WTC11 (cell line): ENCODE measurements around the gene SLC38A10. TPM values are rescaled to one million over a fixed set of nuclear protein-coding genes. Genes with fewer than 3 reads are reported as not detected.
A peak's percentile ranks its signal among the peaks of the same experiment; 100 is the strongest.
"Not testable (repeated sequence)": the region's sequence is repeated elsewhere in the genome, so short reads cannot be mapped to it uniquely, and the experiment has no call there.

Experiments used
- ATAC-seq: fragments of 200-7000 bp; cut with Tn5 transposase; 2 replicates; pipeline ENCODE4 v1.10.0; 2021; ENCODE audit warnings: mild to moderate bottlenecking, moderate library complexity
- CTCF ChIA-PET: fragments of 300-600 bp; sonication (Branson Sonifier 250); formaldehyde crosslinking; loops from one replicate; lab custom pipeline; 2021; ENCODE audit warnings: antibody characterized with exemption; lab: Charles Lee
- POLR2A ChIA-PET: fragments of 350-600 bp; sonication (Branson Sonifier 250); formaldehyde crosslinking; loops from one replicate; lab custom pipeline; 2021; ENCODE audit warnings: antibody characterized with exemption; lab: Charles Lee
- DNase-seq: peaks from one replicate; pipeline ENCODE4 v3.0.0; 2021; ENCODE audit warnings: low spot score
- H3K27ac Mint-ChIP-seq: 2 replicates; pipeline ENCODE4 v1.8.0; 2021; ENCODE audit warnings: mixed read lengths
- H3K27me3 Mint-ChIP-seq: 2 replicates; pipeline ENCODE4 v1.8.0; 2021; ENCODE audit warnings: low read depth, mild to moderate bottlenecking, moderate library complexity, mixed read lengths
- H3K36me3 Mint-ChIP-seq: 2 replicates; pipeline ENCODE4 v1.8.0; 2021; ENCODE audit warnings: mixed read lengths
- H3K4me1 Mint-ChIP-seq: 2 replicates; pipeline ENCODE4 v1.8.0; 2022; ENCODE audit warnings: mixed read lengths
- H3K4me3 Mint-ChIP-seq: 2 replicates; pipeline ENCODE4 v1.8.0; 2021; ENCODE audit warnings: mild to moderate bottlenecking, moderate library complexity, mixed read lengths
- H3K9me3 Mint-ChIP-seq: 2 replicates; pipeline ENCODE4 v1.8.0; 2021; ENCODE audit warnings: mixed read lengths
- ATF1 ChIP-seq: sonication (generic); formaldehyde crosslinking; IDR thresholded peaks from 2 replicates; pipeline ENCODE4 v1.8.1; 2023; ENCODE audit warnings: mild to moderate bottlenecking, moderate library complexity, missing genetic modification reagents
- CTCF ChIP-seq: fragments of 200-600 bp; IDR thresholded peaks from 2 replicates; pipeline ENCODE4 v1.8.0; 2022; ENCODE audit warnings: antibody characterized with exemption
- ELF4 ChIP-seq: sonication (generic); formaldehyde crosslinking; IDR thresholded peaks from 2 replicates; pipeline ENCODE4 v1.8.1; 2022; ENCODE audit warnings: low read depth, mild to moderate bottlenecking, moderate library complexity, missing genetic modification reagents
- ETV6 ChIP-seq: sonication (generic); formaldehyde crosslinking; IDR thresholded peaks from 2 replicates; pipeline ENCODE4 v1.8.1; 2022; ENCODE audit warnings: mild to moderate bottlenecking, missing genetic modification reagents
- FOXP1 ChIP-seq: sonication (generic); formaldehyde crosslinking; IDR thresholded peaks from 2 replicates; pipeline ENCODE4 v1.8.0; 2022; ENCODE audit warnings: missing genetic modification reagents, mild to moderate bottlenecking, moderate library complexity, borderline replicate concordance
- GABPB1 ChIP-seq: sonication (generic); formaldehyde crosslinking; IDR thresholded peaks from 2 replicates; pipeline ENCODE4 v1.8.1; 2023; ENCODE audit warnings: mild to moderate bottlenecking, missing genetic modification reagents
- PREB ChIP-seq: sonication (generic); formaldehyde crosslinking; IDR thresholded peaks from 2 replicates; pipeline ENCODE4 v1.8.1; 2022; ENCODE audit warnings: mild to moderate bottlenecking, missing genetic modification reagents, moderate library complexity, borderline replicate concordance
- PRRX2 ChIP-seq: fragments of 250-450 bp; sonication (Bioruptor Pico); IDR thresholded peaks from 2 replicates; pipeline ENCODE4 v1.8.0; 2021; ENCODE audit warnings: mild to moderate bottlenecking
- RELA ChIP-seq: sonication (generic); formaldehyde crosslinking; IDR thresholded peaks from 2 replicates; pipeline ENCODE4 v1.8.1; 2022; ENCODE audit warnings: missing genetic modification reagents, mild to moderate bottlenecking, borderline replicate concordance
- SMAD3 ChIP-seq: sonication (generic); formaldehyde crosslinking; IDR thresholded peaks from 2 replicates; pipeline ENCODE4 v1.8.0; 2022; ENCODE audit warnings: missing genetic modification reagents, mild to moderate bottlenecking, borderline replicate concordance
- SOX15 ChIP-seq: fragments of 250-450 bp; sonication (Bioruptor Pico); IDR thresholded peaks from 2 replicates; pipeline ENCODE4 v1.9.0; 2021; ENCODE audit warnings: mild to moderate bottlenecking
- TEAD4 ChIP-seq: sonication (generic); formaldehyde crosslinking; IDR thresholded peaks from 2 replicates; pipeline ENCODE4 v1.8.0; 2022; ENCODE audit warnings: mild to moderate bottlenecking, missing genetic modification reagents
- ZBTB43 ChIP-seq: sonication (generic); formaldehyde crosslinking; IDR thresholded peaks from 2 replicates; pipeline ENCODE4 v1.8.1; 2023; ENCODE audit warnings: mild to moderate bottlenecking, missing genetic modification reagents
- ZNF317 ChIP-seq: sonication (generic); formaldehyde crosslinking; IDR thresholded peaks from 2 replicates; pipeline ENCODE4 v1.8.1; 2023; ENCODE audit warnings: low read depth, mild to moderate bottlenecking, moderate library complexity, missing genetic modification reagents, borderline replicate concordance
- ZNF396 ChIP-seq: fragments of 250-450 bp; sonication (Bioruptor Pico); IDR thresholded peaks from 2 replicates; pipeline ENCODE4 v1.8.0; 2021; ENCODE audit warnings: mild to moderate bottlenecking, moderate library complexity, borderline replicate concordance
- ZNF671 ChIP-seq: fragments of 250-450 bp; sonication (Bioruptor Pico); IDR thresholded peaks from 2 replicates; pipeline ENCODE4 v1.8.0; 2021; ENCODE audit warnings: mild to moderate bottlenecking
- total RNA-seq: library from RNA; stranded (reverse); gene quantifications from 3 replicates; pipeline ENCODE4 v1.2.3, GENCODE V29; 2021

The SLC38A10 gene
- total RNA-seq, 1 experiment from 2014 or later = 47.0 TPM

GRCh38 chr17:81309140-81309858, 14.2 kb upstream of the SLC38A10 start:
- Mint-ChIP-seq H3K27ac (peak overlapping the region; percentile 92), H3K9me3 (peaks cover 4% of the 10 kb centered on the region), H3K4me1 (peaks cover 9% of the 10 kb centered on the region), H3K36me3 (no peaks in the 10 kb centered on the region), H3K27me3 (no peaks in the 10 kb centered on the region; the same call in 1 of the 2 replicates), H3K4me3 (peak overlapping the region; percentile 27)
- ATAC-seq = peak; percentile 79
- peak; percentile 64 for DNase-seq
- CTCF ChIA-PET = interaction anchor here (0.7 to 2.8 kb wide), 26 partner anchors 10 to 214 kb away, joined by 3 to 22 read pairs (median 5); partner anchors contain the start of genes BAHCC1 and SLC38A10
- POLR2A ChIA-PET = no interaction called here
- TF ChIP-seq ZBTB43 = 0 out of 2 replicates have a peak, but pooled peaks have one; percentile 46
- no peak for TF ChIP-seq PRRX2 (CRISPR knock-in tag)
- TF ChIP-seq ATF1 (CRISPR knock-in tag) = no peak
- TF ChIP-seq GABPB1 (CRISPR knock-in tag) = 0 out of 2 replicates have a peak, but pooled peaks have one; percentile 17
- 0 out of 2 replicates have a peak, but pooled peaks have one; percentile 45 for TF ChIP-seq ETV6 (CRISPR knock-in tag)
- no peak for TF ChIP-seq ZNF671 (CRISPR knock-in tag)
- peak; percentile 29; the same call in 1 of the 2 replicates for TF ChIP-seq CTCF
- no peak for TF ChIP-seq PREB (CRISPR knock-in tag)

DNA sequence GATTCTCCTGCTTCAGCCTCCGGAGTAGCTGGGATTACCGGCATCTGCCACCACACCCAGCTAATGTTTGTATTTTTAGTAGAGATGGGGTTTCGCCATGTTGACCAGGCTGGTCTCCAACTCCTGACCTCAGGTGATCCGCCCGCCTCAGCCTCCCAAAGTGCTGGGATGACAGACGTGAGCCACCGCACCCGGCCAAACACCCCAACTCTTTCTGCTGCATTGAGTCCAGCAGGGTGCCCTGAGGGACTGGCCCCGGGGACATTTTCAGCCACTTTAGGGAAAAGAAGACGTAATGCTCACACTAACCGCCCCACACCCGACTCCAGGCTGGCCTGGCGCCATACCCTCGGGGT, 13.7 kb upstream of the SLC38A10 start:
- DNase-seq, H3K4me1 Mint-ChIP-seq, H3K4me3 Mint-ChIP-seq, H3K27ac Mint-ChIP-seq, POLR2A ChIA-PET, ATAC-seq, H3K36me3 Mint-ChIP-seq, H3K27me3 Mint-ChIP-seq, H3K9me3 Mint-ChIP-seq: not testable (repeated sequence)
- CTCF ChIA-PET = interaction anchor here (0.7 to 2.8 kb wide), 14 partner anchors 14 to 214 kb away, joined by 3 to 22 read pairs (median 8); partner anchors contain the start of gene BAHCC1

- no peak overlapping the region for H3K4me3 Mint-ChIP-seq
- CTCF ChIA-PET = interaction anchor here (0.7 to 2.8 kb wide), 6 partner anchors 16 to 177 kb away, joined by 3 to 22 read pairs (median 11); no protein-coding TSS in a partner anchor
- no peak for DNase-seq
Observed at GRCh38 chr17:81307636-81308560, 12.8 kb upstream of the SLC38A10 start.

DNA sequence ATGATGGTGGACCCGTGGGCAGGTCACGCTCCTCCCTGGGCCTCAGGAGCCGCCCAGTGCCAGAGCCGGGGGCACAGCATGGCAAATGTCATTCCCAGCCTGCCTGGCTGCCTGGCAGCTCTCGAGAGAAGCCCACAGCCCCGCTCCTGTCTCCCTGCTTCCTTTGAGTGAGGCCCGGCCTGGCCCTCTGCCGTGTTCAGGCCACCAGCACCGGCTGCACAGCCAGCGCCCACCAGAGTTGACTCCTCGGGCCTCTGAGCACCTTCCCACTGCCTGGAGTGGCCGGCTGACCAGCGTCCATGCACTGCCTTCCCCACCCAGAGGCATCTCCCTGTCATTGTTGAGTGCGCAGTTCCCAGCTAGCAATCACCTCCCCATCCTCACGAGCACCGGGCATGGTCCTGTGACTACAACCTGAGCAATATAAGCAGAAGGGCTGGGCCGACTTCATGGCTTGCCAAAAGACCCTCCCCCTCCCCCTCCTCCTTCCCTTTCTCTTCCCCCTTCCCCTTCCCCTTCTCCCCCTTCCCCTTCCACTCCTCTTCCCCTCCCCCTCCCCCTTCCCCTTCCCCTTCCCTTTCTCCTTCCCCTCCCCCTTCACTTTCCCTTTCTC, 11.9 kb upstream of the SLC38A10 start:
- Mint-ChIP-seq H3K4me3 (no peak overlapping the region), H3K36me3 (no peaks in the 10 kb centered on the region), H3K27ac (0 out of 2 replicates have a peak overlapping the region, but pooled peaks have one; percentile 27), H3K27me3 (no peaks in the 10 kb centered on the region; the same call in 1 of the 2 replicates), H3K9me3 (peaks cover 4% of the 10 kb centered on the region), H3K4me1 (peaks cover 9% of the 10 kb centered on the region)
- ATAC-seq = no peak
- ChIA-PET POLR2A (no interaction called here), CTCF (interaction anchor here (1.1 to 2.8 kb wide), 4 partner anchors 11 to 16 kb away, joined by 3 to 14 read pairs (median 5); partner anchors contain the start of gene SLC38A10)
- no peak for DNase-seq
- no peak for TF ChIP-seq ELF4 (CRISPR knock-in tag)
- TF ChIP-seq ZNF396 (CRISPR knock-in tag) = no peak
- no peak for TF ChIP-seq RELA (CRISPR knock-in tag)
- TF ChIP-seq ATF1 (CRISPR knock-in tag) = no peak
- no peak for TF ChIP-seq SOX15
- TF ChIP-seq TEAD4 (CRISPR knock-in tag) = no peak
- no peak for TF ChIP-seq ZBTB43

More at GRCh38 chr17:81307636-81308560, 12.8 kb upstream of the SLC38A10 start:
- TF ChIP-seq SMAD3 (CRISPR knock-in tag) (no peak), FOXP1 (CRISPR knock-in tag) (no peak), ZNF317 (CRISPR knock-in tag) (no peak)
- Mint-ChIP-seq H3K36me3 (no peaks in the 10 kb centered on the region), H3K9me3 (peaks cover 4% of the 10 kb centered on the region), H3K4me1 (peaks cover 9% of the 10 kb centered on the region), H3K27me3 (no peaks in the 10 kb centered on the region; the same call in 1 of the 2 replicates), H3K27ac (peak overlapping the region; percentile 15; the same call in 1 of the 2 replicates)
- POLR2A ChIA-PET = no interaction called here
- ATAC-seq = no peak
